OCI-LY1 (cell line): ENCODE measurements around the gene IPO7.
"Not testable (repeated sequence)": the region's sequence is repeated elsewhere in the genome, so short reads cannot be mapped to it uniquely, and the experiment has no call there.

Source experiments
- H2AFZ ChIP-seq: fragments of 200-600 bp; sonication (generic), shearing (Covaris generic); 2 replicates; pipeline ENCODE4 v1.6.0; 2014; ENCODE audit warnings: antibody characterized with exemption, mild to moderate bottlenecking, low read length
- H3F3A ChIP-seq: fragments of 200-600 bp; sonication (generic), shearing (Covaris generic); 2 replicates; pipeline ENCODE4 v1.6.0; 2014; ENCODE audit warnings: mild to moderate bottlenecking, antibody characterized with exemption, low read length, moderate library complexity; ENCODE audit not compliant: insufficient read depth
- H3K27ac ChIP-seq: fragments of 200-600 bp; sonication (generic); 2 replicates; pipeline ENCODE4 v1.5.1; 2014; ENCODE audit warnings: low read length, mixed run types, mild to moderate bottlenecking, low read depth; ENCODE audit not compliant: poor library complexity, severe bottlenecking
- H3K27me3 ChIP-seq: fragments of 200-600 bp; sonication (generic); 2 replicates; pipeline ENCODE4 v1.6.0; 2014; ENCODE audit warnings: antibody characterized with exemption, mild to moderate bottlenecking, low read length, moderate library complexity; ENCODE audit not compliant: insufficient read depth
- H3K36me3 ChIP-seq: fragments of 200-600 bp; sonication (generic); 2 replicates; pipeline ENCODE4 v1.6.1; 2014; ENCODE audit warnings: mild to moderate bottlenecking, antibody characterized with exemption, low read length, moderate library complexity, mixed read lengths; ENCODE audit not compliant: insufficient read depth
- H3K4me1 ChIP-seq: fragments of 200-600 bp; sonication (generic); 2 replicates; pipeline ENCODE4 v1.5.1; 2014; ENCODE audit warnings: mild to moderate bottlenecking, low read length, moderate library complexity; ENCODE audit not compliant: insufficient read depth, severe bottlenecking
- H3K4me2 ChIP-seq: fragments of 200-600 bp; sonication (generic), shearing (Covaris generic); 2 replicates; pipeline ENCODE4 v1.6.1; 2014; ENCODE audit warnings: low read length
- H3K4me3 ChIP-seq: fragments of 200-600 bp; sonication (generic); 2 replicates; pipeline ENCODE4 v1.5.1; 2014; ENCODE audit warnings: low read length, low read depth, mild to moderate bottlenecking, mixed read lengths; ENCODE audit not compliant: poor library complexity, severe bottlenecking
- H3K79me2 ChIP-seq: fragments of 200-600 bp; shearing (Covaris generic); 2 replicates; pipeline ENCODE4 v1.6.1; 2016; ENCODE audit warnings: mixed run types, low read length, mixed read lengths; ENCODE audit not compliant: insufficient read depth
- H3K9ac ChIP-seq: fragments of 200-600 bp; sonication (generic), shearing (Covaris generic); 2 replicates; pipeline ENCODE4 v1.6.1; 2014; ENCODE audit warnings: mild to moderate bottlenecking, low read length, mixed read lengths
- H3K9me2 ChIP-seq: fragments of 200-600 bp; sonication (generic), shearing (Covaris generic); 2 replicates; pipeline ENCODE4 v1.6.1; 2014; ENCODE audit warnings: low read depth, mild to moderate bottlenecking, low read length, mixed read lengths
- H3K9me3 ChIP-seq: fragments of 200-600 bp; shearing (Covaris generic); 2 replicates; pipeline ENCODE4 v1.6.1; 2014; ENCODE audit warnings: low read length, mixed read lengths
- H4K20me1 ChIP-seq: fragments of 200-600 bp; sonication (generic), shearing (Covaris generic); 2 replicates; pipeline ENCODE4 v1.6.0; 2016; ENCODE audit warnings: mild to moderate bottlenecking, low read length; ENCODE audit not compliant: insufficient read depth
- CTCF ChIP-seq: fragments of 200-600 bp; sonication (generic), shearing (Covaris generic); IDR thresholded peaks from 2 replicates; pipeline ENCODE4 v1.5.1; 2017; ENCODE audit warnings: mild to moderate bottlenecking, antibody characterized with exemption, low read length, moderate library complexity, mixed read lengths
- EZH2 ChIP-seq: fragments of 200-600 bp; sonication (generic), shearing (Covaris generic); IDR thresholded peaks from 2 replicates; pipeline ENCODE4 v1.8.0; 2017; ENCODE audit warnings: borderline replicate concordance, mixed run types, mild to moderate bottlenecking, antibody characterized with exemption, low read length, moderate library complexity, mixed read lengths

The IPO7 gene

GRCh38 chr11:9399466-9399865 is 15.0 kb downstream of the IPO7 start:
- Histone ChIP-seq H3K27ac (no peak overlapping the region), H3K79me2 (peaks cover 95% of the 10 kb centered on the region), H3K4me2 (no peak overlapping the region), H3K9me2 (no peaks in the 10 kb centered on the region), H3K9ac (no peak overlapping the region), H3K36me3 (peaks cover 47% of the 10 kb centered on the region), H4K20me1 (peaks cover 6% of the 10 kb centered on the region; the same call in 1 of the 2 replicates), H3F3A (no peaks in the 10 kb centered on the region), H3K4me1 (peaks cover 11% of the 10 kb centered on the region), H3K4me3 (no peak overlapping the region), H2AFZ (no peak overlapping the region), H3K27me3 (no peaks in the 10 kb centered on the region), H3K9me3 (no peaks in the 10 kb centered on the region)
- no peak for TF ChIP-seq CTCF

GRCh38 chr11:9401884-9402283 is 17.4 kb downstream of the IPO7 start:
- H3F3A ChIP-seq, H3K4me1 ChIP-seq, H3K27ac ChIP-seq, H3K4me2 ChIP-seq, H2AFZ ChIP-seq, H3K9me2 ChIP-seq, H3K9ac ChIP-seq, H3K4me3 ChIP-seq, H3K27me3 ChIP-seq, H4K20me1 ChIP-seq, H3K9me3 ChIP-seq: not testable (repeated sequence)
- peaks cover 48% of the 10 kb centered on the region for H3K36me3 ChIP-seq
- H3K79me2 ChIP-seq, result peaks cover 90% of the 10 kb centered on the region

- Histone ChIP-seq H4K20me1 (no peaks in the 10 kb centered on the region), H2AFZ (no peak overlapping the region), H3K27me3 (no peaks in the 10 kb centered on the region), H3F3A (no peaks in the 10 kb centered on the region; the same call in 1 of the 2 replicates), H3K4me3 (no peak overlapping the region), H3K27ac (no peak overlapping the region), H3K36me3 (peaks cover 97% of the 10 kb centered on the region), H3K4me2 (no peak overlapping the region), H3K79me2 (no peaks in the 10 kb centered on the region), H3K9me3 (no peaks in the 10 kb centered on the region), H3K9me2 (no peaks in the 10 kb centered on the region), H3K9ac (no peak overlapping the region), H3K4me1 (no peaks in the 10 kb centered on the region)
- TF ChIP-seq EZH2, result no peak
- TF ChIP-seq CTCF, result no peak
Observed at GRCh38 chr11:9428706-9429105, 44.3 kb downstream of the IPO7 start.

- H3K79me2 ChIP-seq, result no peaks in the 10 kb centered on the region
- H3K4me1 ChIP-seq, result no peaks in the 10 kb centered on the region
- no peak overlapping the region for H3K4me3 ChIP-seq
- no peak overlapping the region for H2AFZ ChIP-seq
- peaks cover 97% of the 10 kb centered on the region for H3K36me3 ChIP-seq
- H3K9ac ChIP-seq, result no peak overlapping the region
- TF ChIP-seq CTCF, result no peak
- no peak for TF ChIP-seq EZH2
- H3K27ac ChIP-seq, result no peak overlapping the region
- no peaks in the 10 kb centered on the region for H3K9me2 ChIP-seq
- no peaks in the 10 kb centered on the region for H3K9me3 ChIP-seq
- H3F3A ChIP-seq, result no peaks in the 10 kb centered on the region
- no peak overlapping the region for H3K4me2 ChIP-seq
- no peaks in the 10 kb centered on the region for H4K20me1 ChIP-seq
- no peaks in the 10 kb centered on the region for H3K27me3 ChIP-seq
Observed at GRCh38 chr11:9438611-9439010, 54.2 kb downstream of the IPO7 start.
